HG02938 (cell line): ENCODE results near the gene TBC1D22A.
"Not testable (repeated sequence)": the region's sequence is repeated elsewhere in the genome, so short reads cannot be mapped to it uniquely, and the experiment has no call there.

Experiments used
- ATAC-seq: cut with Tn5 transposase; IDR thresholded peaks from one replicate; pipeline ENCODE4 v1.9.1; 2021; ENCODE audit warnings: mild to moderate bottlenecking, moderate library complexity; ENCODE audit not compliant: unreplicated experiment

The TBC1D22A gene

DNA sequence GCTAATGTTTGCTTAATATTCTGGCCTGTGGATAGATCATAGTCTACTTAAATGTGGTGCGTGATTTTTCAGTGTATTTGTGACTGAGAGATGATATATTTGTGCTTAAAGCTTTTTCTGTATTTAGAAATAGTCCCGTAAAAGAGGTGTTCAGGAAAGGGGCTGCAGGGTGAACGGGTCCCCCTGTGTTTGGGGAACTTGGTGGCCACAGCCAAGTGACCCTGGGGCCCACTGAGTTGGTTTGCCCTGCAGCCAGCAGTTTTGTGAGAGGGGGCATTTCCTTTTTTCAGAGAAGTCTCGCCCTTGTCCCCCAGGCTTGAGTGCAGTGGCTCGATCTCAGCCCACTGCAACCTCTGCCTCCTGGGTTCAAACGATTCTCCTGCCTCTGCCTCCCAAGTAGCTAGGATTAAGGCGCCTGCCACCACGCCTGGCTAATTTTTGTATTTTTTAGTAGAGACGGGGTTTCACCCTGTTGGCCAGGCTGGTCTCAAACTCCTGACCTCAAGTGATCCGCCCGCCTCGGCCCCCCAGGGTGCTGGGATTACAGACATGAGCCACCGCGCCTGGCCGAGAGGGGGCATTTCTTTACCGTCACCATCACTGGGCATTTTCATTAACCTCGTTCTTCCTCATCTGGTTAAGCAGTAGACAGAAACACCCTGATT lies 287.4 kb downstream of the TBC1D22A start:
- not testable (repeated sequence) for ATAC-seq

DNA sequence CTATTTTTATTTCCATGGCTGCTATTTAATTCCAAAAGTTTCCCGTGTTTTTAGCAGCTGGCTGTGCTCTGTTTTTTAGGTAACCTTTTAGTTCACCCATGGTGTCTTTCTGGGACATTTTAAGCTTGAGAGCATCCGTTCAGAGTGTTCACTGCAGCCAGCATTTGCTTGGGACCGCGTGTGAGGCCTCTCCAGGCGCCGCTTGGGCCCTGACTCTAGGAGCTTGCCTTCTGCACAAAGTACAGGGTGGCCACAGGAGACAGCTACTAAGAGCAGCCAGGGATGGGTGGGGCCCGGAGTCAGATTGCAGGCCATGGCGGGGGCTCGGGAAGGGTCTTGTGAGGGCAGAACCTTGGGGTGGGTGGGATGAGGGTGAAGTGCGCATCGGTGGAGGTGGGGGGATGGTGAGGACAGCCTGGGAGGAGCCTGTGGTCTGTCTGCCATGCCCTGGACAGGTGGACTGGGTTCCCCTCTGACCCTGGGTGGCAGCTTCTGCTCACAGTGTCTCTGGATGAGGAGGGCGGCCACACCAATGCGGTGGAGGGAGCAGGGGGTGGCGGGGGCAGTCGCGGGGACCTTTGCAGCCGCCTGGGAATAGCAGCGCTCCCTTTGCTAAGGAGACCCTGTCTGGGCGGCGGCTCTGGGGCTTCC lies 288.1 kb downstream of the TBC1D22A start:
- ATAC-seq, result no peak

DNA sequence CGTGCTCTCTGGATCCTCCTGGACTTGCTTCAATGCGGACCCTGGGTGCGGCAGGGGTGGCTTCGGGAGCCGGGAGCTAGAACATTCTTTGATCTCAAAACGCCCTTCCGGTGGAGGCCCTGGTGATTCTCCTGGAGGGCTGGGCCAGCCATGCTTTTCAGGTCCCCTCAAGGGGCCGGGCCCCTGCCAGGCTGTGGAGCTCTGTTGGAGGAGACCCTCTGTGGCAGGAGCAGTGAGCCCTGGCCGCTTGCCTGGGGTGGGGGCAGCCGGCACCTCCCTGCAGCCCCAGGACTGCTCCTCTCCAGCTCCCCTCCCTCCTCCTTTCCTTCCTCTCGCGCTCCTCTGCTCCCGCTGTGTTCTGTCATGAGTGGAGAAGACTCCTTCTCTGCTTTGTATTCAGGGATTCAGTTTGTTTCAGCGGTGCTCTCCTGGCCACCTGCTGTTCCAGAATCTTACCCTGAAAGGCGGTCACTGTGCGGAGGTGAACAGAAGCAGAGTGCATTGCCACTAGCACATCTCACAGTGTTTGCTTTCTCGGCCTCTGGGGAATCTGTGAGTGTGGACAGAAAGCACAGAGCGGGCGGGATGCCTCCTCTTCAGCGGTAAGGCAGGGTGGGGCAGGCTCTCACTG lies 289.1 kb downstream of the TBC1D22A start:
- no peak for ATAC-seq

DNA sequence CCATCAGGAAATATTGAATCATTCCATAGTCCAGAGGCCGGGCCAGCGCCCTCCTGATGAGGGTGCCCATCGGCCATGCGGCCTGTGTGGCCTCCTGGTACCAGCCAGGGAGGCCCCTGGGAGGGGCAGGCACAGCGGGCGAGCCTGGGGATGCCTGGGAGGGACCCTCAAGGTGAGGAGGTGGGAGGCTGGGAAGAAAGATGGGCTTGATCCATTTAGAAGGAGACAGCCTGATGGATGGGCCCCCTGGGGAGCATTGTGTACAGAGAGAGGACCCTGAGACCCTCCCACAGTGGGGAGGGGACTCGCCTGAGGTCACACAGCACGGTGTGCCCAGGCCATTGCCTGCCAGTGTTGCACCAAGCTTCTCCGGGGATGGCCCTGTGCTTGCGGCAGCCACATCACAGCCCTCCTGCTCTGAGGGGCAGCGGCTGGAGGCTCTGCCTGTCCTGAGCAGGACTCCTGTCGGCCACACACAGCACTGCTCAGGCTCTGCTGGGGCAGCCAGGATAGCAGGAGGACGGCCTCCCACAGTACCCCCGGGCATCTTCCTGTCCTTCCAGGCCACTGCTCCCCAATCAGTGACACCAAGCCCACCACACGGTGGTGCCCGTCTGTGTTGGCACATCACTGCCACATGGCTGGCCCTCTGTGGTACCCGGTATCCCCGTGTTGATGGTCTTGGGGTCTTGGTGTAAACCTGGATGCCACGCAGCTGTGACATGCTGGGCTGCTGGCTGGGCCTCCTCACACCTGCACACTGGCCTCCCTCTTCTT lies 290.0 kb downstream of the TBC1D22A start:
- no peak for ATAC-seq

DNA sequence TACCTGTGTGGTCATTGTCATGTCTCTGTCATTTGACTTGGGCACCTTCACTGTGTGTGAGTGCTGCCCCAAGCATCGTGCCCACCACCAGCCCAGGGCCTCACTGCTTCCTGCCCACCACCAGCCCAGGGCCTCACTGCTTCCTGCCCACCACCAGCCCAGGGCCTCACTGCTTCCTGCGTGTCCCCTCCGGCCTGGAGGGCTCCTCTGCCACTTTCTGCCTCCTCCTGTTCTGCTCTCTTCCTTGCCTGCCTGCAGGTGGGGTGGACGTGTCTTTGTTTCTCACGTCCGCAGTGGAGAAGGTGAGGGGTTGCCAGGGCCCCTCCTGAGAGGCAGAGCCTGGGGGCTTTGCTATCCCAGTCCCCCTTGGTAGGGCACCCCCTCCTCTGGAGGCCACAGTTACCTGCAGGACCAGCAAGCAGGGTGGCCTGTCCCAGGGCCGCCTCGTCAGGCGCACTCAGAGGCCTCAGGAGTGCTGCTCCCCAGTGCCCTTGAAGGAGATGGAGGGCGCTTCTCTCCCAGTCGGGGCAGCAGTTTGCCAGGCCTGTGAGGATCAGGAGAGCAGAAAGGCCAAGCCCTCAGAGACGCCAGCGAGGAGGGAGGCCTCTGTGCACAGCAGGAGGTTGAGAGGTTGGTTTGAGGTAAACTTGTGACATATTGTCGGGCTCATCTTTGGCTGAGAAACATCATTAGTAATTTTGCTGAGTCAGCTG lies 290.7 kb downstream of the TBC1D22A start:
- ATAC-seq, result no peak

DNA sequence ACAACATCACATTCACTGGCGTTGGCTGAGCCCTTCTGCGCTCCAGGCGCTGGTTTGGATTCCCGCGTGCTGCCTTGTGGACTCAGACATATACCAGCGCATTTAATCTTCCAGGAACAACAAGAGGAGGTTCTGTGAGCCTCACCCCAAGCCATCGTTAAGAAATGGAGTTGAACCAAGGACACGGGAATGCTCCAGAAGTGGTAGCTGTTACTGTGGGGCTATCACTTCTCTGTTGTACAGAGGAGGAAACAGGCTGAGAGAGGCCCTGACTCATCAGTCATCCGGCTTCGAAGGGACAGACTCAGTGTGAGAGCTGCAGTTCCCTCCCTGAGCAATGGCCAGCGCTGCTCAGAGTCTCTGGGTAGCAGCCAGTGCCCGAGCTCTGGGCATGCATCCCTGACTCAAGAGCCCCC lies 291.3 kb downstream of the TBC1D22A start:
- no peak for ATAC-seq

DNA sequence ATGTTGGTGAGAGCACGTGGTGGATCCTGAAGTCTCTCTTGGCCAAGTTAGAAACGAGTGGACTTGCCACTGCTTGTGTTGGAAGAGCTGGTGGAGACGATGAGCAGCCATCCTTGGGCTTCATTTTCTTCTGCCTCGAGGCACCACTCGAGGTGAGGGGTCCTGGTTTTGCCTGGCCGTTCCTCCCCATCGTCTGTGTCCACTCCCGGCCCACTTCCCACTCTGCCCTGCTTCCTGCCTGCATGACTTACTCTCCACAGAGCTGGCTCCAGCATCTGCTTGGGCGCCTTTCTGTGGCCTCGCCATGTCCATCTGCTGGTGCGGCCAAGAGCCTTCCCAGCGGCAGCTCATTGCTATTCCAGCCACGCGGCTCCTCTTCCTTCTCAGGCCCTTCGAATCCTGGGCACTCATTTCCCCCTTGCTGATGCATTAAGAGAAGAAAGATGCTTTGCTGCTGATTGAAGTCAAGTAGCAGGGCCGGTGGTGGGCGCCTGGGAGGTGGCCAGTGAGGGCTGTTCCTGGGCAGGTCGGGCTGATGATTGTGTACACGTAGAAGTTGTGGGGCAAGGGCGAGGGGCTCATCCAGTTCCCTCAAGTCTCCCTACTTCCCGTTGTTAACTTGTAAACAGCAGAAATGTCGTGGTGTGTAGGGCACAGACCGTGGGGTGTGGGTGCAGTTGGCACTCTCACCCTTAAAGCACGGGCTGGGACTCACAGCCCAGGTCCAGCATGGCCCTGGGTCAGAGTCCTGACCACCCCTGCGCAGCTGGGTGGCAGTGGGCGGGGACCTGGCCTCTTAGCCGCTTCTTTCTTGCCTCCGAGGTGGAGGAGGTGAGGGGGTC lies 292.0 kb downstream of the TBC1D22A start:
- ATAC-seq, result no peak

DNA sequence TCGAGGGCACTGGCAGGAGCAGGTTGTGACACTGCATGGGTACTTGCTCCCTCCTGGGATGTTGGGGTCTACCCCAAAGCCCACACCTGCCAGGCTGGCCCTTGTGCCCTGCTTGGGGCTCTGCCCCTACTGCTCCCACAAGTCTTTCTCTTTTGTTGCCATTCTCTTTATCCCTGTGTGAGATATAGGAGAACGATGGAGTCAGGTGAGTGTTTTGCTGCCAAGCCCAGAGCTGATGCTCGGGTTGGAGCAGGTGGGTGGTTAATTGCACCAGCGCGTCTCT lies 292.6 kb downstream of the TBC1D22A start:
- ATAC-seq, result no peak

- ATAC-seq, result no peak
These were observed 293.0 kb downstream of the TBC1D22A start for GRCh38 chr22:47055461-47055860.

DNA sequence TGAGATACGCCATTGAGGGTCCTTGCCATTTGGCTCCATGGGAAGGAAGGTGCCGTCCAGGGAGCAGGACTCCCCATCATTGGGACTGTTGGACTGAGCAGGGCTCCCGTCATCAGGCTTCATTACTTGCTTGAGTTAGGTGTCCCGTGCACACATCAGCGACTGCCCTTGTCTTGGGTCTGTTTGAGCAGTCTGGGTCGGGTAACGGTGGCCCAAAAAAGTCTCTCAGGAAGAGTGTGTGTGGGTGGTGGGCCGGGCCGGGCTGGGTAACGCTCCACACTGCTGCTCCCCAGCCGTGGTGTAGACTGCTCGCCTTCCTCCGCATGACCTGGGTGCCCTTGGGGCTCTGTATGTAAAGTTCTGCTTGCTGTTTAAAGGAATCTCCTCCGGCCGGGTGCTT lies 293.5 kb downstream of the TBC1D22A start:
- no peak for ATAC-seq

GRCh38 chr22:47056361-47056760 lies 293.9 kb downstream of the TBC1D22A start:
- ATAC-seq, result no peak

- ATAC-seq, result no peak
These were observed 294.5 kb downstream of the TBC1D22A start for GRCh38 chr22:47056776-47057470.

DNA sequence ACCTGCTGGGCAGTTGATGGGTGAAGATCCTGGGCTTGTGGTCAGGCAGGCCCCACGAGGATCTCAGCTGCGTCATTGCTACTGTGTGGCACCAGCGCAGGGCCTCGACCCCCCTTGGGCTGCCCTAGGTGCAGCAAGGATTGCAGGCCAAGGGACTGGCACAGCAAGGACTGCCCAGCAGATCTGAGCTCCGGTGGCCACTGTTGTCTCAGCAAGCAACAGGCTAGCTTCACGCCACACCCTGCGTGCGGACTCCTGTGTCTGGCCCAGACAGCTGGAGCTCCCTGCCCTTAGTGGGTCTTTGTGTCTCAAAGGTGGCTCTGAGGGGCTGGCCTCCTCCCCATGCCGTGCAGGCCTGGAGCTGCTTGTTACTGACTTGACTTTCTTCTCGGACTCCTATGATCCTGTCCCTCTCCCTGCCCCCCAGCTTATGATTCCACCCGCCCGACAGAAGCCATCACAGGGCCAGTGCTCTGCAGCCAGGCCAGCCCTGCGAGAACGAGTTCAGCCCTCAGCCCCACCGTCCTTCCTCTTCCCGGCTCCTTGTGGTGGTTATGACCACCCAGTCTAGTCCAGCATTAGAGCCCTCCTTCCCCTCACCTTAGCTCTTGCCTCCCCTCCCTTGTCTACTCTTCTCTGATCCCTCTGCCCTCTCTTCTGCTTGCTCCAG lies 295.6 kb downstream of the TBC1D22A start:
- ATAC-seq, result no peak

DNA sequence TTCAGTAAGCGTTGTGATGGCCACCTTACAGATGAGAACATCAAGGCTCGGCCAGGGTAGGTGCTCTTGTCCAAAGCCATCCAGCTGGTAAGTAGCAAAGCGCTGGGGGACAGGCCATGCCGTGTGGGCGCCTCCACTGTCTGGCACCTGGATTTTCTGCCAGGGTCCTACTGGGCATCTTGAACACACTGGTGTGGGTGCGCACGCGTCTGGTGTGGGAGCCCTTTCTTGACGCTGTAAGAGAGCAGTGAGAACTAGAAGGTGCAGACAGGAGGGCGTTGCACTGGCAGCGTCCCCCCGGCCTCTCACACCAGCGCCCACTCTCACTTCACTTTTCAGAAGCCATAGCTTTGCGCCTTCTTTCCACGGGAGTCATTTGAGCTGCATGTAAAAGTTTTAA lies 296.6 kb downstream of the TBC1D22A start:
- ATAC-seq, result no peak

- no peak for ATAC-seq
These were observed 297.3 kb downstream of the TBC1D22A start for GRCh38 chr22:47059701-47060161.

GRCh38 chr22:47060718-47061117 lies 298.3 kb downstream of the TBC1D22A start:
- no peak for ATAC-seq

DNA sequence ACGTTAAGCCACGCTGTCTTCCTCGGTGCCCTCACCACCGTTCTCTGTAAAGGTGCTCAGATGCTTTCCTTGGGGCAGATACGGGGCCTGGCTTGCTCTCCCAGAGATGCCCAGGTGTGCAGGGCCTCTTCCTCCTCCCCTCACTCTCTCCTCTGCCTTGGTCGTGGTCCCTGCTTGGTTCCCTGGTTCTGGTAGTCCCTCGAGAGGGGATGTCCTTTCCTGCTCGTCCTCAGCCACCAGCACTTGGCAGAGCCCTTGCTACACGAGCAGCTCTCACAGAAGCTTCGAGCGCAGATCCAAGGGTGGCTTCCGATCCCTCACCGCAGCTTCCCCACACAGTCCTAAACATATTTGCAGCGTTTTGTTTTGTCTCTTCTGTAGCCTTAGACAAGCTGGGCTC lies 298.8 kb downstream of the TBC1D22A start:
- no peak for ATAC-seq

DNA sequence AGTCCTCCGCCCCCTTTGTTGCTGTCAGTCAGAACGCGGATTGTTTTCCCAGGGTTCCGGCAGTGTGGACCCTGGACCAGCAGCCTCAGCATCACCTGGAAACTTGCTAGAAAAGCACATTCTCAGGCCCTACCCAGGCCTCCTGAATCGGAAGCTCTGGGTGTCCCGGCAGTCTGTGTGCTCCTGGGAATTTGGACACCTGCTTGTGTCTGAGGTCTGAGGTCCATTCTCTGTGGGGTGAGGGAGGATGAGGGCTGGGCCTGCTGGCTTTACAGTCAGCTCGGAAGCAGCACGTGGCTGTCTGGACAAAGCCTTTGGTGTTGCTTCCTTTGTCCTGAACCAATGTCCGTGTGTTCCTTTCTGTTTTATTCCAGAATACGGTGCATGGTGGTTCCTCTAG lies 299.7 kb downstream of the TBC1D22A start:
- no peak for ATAC-seq

GRCh38 chr22:47063071-47063509 lies 300.6 kb downstream of the TBC1D22A start:
- ATAC-seq, result no peak
